Measurements from ENCODE around the gene SPOCK3.
"Not testable (repeated sequence)": the region's sequence is repeated elsewhere in the genome, so short reads cannot be mapped to it uniquely, and the experiment has no call there.

The SPOCK3 gene

DNA sequence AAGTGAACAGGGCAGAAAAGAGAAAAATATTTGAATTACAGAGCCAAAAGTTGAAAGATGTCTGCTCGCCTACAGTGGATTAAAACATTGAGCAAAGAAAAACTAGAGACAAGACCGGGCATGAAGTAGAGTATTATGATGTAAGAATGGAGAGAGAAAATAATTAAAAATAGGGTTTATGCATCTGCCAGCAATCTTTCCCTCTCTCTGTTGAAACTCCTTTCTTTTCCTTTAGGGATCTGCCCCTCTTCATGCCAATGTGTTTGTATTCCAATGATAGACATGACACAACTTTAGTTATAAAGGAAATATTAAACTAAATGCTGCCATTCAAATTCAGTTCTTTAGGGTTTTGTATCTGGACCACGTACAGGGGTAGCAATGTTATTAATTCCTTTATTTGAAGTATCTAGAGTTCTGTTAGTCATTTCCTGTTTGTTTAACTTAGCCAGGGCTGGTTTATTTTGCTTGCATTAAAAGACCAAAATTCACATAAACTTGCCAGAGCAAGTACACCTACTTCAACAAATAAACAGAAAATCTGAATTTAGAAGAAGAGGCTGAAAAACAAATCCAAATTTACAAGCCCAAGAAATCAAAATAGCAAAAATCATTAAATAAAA is 202.6 kb downstream of the SPOCK3 start:
- DNase-seq = no peak

DNA sequence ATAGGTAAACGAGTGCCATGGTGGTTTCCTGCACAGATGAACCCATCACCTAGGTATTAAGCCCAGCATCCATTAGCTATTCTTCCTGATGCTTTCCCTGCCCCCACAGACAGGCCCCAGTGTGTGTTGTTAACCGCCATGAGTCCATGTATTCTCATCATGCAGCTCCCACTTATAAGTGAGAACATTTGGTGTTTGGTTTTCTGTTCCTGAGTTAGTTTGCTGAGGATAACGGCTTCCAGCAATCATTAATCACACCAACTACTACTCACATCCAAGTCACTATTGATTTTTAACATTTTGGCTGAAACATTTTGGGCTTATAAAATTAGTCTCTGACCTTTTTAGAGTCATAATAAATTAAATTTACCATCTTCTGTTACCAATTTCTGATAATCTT is 205.3 kb downstream of the SPOCK3 start:
- no peak for DNase-seq

DNA sequence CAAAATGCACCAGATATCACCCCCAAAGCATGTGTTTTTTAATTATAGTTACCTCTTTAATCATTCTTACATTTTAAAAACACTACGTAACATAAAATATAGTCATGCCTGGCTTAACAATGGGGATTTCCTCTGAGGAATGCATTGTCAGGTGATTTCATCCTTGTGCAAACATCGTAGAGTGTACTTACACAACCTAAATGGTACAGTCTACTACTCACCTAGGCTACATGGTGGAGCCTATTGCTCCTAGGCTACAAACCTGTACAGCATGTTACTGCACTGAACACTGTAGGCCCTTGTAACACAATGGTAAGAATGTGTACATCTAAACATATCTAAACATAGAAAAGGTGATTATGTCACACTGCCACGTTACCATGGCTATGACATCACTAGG is 208.6 kb downstream of the SPOCK3 start:
- no peak for DNase-seq

DNA sequence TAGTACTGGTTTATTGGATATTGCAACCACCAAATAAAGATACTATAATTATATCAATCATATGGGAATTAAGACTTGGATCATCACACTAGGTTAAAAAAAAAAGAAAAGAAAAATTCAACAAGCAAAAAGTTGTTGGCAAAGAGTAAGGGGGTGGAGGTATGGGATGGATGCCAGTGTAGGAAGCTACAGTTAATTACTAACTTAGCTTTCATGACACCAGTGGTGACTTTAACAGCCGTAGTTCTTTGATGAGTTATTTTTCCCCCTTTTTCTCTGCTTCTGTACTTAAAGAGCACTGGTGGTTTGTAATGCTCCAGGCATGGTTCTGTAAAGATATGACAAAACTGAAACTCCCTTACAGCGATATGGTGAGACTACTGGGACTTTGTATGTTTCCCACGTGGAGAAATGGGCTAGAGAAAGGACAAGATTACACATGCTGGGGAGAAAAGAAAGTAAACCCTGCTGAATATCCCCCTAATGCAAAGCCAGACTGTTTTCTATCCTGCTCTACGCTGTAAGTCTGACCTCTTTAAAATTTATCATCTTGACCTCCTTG is 210.8 kb downstream of the SPOCK3 start:
- no peak for DNase-seq

DNA sequence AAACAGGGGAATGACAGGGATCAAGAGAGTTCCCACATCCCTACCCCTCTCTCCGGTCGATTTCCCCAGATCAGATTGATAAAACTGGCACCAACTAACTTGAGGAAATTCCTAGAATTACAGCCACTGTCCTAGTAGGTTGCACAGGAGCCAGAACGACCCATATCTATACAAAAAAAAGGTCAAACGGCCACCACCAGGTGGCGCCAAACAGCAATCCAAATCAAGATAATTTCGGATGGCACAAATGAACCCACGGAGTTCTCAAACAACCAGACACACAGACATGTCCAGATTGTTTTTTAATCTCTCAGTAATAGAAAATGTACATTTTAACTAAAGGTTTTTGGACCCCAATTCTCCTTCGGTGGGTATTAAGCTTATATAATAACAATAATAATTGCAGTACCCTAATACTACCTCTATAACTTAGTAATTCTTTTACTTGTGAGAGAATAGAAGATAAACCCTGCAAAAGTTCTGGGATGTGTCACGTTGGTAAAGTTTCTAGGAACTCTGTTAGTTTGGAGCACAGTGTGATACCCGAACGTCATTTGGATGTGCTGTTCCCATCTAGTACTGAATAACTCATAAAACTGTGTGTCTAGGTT is 212.6 kb downstream of the SPOCK3 start:
- peak; percentile 6 for DNase-seq

DNA sequence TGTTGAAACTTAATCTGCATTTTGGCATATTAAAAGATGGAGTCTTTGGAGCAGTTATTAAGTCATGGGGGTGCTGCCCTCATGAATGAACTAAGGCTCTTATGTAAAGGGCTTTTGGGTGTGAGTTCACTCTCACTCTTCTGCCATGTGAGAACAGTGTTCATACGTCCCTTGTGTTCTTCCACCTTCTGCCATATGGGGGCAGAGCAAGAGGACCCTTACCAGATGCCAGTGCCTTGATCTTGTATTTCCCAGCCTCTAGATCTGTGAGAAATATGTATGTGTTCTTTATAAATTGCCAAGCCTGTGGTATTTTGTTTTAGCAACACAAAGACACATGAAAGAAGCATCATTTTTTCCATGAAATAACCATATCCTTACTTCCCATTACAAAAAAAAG is 213.9 kb downstream of the SPOCK3 start:
- DNase-seq = no peak

DNA sequence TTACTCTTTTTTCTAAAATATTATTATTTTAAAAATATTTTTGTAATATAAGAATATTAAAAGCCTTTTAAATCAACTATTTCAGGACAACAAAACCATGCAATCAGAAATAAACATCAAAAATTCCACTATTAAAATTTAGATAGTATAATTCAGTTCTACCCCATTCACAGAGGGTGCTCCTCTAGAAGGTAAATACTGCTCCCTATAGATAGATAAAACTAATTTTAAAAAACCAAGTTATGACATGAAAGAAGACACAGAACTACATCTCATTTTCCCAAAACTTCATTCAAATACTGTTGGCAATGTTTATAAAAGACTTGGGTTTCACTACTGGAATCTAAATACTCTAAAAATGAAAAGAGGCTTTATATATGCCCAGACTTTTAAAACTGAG is 219.3 kb downstream of the SPOCK3 start:
- DNase-seq = no peak

DNA sequence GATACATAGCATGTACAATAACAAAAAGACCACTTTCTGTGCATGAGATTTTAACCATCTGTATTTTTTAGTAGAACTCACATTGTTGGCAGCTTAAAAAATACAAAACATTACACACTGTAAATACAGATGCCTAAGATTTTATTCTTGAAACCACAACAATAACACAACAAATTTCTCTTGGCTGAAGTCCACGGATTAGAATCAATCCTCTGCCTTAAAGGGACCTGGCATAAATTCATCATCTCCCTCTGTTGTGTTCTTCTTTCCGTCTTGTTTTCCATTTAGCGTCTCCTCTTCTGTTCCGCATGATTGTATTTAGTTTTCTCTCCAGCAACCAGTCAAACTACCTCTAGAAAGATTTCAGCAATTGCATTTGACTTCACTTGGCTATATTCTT is 231.0 kb downstream of the SPOCK3 start:
- DNase-seq = no peak

DNA sequence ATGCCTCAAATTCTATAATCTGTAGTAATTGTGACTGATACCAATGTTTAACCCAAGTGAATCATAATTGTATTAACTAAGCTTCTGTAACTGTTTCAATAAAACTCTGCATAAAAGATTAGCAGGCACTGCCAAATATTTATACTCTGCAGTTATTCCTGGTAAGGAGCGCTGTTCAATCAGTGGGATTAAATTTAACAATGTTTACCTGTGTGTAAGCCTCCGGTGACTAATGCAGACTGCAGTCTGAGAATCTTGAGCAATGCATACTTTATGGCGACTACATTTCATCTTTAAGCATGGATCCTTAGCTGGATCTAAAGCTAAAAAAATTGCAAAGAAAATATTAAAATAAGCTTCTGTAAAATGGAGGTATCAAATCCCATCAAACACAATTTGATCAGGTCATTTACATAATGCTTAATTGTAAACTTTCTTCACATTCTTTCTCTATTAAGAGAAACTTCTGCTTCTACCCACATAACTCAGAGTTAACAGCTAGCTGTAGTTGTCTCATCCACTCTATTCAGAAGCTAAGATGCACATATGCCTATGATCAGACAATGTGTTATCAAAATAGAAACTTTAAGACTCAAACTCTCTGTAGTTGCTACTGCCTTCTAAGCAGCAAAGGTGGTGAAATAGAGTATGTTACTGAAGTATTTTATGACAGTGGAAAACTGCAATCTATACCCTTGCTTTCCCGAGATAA is 234.0 kb downstream of the SPOCK3 start:
- no peak for DNase-seq

DNA sequence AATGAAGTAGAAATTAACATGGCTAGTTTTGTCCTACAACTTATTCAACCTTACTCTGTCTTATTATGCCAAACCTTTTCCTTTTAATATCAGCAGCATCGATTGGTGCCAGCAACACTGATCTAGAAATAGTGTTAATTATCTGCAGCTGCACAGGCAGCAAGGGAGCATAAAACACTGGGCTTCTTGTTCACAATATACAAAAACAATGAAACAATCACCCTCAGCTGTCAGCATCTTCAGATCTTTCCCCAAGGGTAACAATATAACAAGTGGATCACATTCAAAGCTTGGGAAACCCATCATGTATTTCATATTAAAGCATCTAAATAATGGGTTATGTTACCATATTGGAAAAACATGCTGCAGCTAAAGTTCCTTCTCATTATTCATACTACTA is 238.1 kb downstream of the SPOCK3 start:
- DNase-seq = no peak

DNA sequence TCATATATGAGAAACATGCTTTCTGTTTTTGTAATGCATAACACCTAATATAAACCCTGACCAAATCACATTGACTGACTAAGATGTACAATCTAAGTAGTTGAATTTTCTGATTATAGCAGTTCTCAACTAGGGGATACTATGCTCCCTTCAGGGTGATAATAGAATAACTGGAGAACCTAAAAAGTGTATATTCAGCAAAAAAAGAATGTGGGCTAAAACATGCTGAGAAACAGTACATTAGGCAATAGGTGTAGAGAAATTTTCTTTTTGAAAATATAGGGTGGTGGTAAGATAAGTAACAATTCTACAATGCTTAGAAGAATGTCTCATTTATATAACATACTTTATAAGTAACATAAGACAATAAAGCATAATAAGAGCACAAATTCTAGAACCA is 239.6 kb downstream of the SPOCK3 start:
- DNase-seq = no peak

DNA sequence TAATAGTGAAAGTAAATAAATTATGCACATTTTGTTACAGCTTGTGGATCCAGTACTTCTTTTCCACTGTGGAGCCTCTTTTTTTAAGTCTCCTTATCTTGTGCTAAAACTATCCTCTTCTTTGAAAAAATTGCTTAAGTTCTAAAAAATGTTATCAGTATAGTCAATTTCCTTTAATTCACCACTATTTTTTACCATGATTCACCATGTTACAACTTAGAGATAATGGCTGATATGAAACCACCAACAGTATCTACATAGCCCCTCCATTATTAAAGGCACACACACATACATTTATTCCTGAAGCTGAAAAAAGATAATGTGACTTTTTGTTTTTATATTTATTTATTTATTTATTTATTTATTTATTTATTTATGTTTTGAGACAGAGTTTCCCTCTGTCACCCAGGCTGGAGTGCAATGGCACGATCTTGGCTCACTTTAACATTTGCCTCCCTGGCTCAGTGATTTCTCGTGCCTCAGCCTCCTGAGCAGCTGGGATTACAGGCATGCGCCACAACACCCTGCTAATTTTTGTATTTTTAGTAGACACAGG is 243.2 kb downstream of the SPOCK3 start:
- no peak for DNase-seq

DNA sequence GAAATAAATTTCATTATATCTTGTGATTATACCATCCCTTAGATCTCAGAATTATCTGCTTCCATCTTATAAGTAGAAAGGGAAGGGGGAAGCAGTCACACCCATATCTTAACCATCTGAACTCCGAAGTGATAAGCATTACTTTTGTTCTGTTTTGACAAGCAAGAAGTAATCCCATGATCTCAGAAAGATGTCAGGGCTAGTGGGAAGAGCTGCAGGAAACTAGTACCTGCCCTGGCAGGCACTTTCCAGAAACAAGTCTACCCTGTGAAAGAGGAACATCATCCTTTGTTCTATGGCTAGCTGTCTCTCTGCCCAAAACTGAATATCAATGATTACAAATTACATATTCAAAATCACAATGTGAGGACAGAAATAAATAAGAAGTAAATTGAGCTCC is 244.4 kb downstream of the SPOCK3 start:
- DNase-seq = no peak

DNA sequence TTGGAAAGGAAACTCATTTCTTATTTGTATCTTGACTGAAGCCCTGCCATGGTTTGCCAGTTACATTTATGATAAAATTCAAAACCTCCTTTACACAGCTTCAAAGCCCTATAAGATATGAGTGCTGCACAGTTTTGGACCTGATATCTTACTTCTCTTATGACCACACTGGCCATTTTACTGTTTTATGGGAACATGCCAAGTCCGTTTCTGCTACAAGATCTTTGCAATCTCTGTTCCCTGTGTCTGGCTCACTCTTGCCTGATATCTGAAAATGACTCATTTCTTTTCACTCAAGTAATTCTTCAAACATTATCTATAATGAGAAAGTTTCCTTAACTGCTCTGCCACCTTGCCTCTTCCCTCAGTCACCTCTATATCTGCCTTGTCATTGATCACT is 247.3 kb downstream of the SPOCK3 start:
- DNase-seq = no peak

DNA sequence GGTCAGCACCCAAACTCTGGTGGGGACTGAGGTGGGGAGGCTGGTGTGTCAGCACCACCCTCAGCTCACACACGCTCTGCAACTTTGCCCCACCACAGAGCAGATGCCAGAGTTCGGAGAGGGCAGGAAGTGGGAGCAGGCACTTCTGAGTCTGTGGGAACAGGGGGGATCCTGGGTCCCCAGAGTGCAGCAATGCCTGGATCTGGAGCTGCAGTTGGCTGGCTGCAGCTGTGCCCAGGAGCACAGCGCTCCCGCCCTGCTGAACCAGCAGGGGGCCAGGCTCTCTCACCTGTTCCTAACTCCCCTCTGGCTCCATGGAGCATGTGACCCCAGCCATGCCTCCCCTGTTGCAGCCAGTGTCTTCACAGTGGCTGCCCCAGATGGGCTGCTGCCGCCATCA is 252.4 kb downstream of the SPOCK3 start:
- no peak for DNase-seq

DNA sequence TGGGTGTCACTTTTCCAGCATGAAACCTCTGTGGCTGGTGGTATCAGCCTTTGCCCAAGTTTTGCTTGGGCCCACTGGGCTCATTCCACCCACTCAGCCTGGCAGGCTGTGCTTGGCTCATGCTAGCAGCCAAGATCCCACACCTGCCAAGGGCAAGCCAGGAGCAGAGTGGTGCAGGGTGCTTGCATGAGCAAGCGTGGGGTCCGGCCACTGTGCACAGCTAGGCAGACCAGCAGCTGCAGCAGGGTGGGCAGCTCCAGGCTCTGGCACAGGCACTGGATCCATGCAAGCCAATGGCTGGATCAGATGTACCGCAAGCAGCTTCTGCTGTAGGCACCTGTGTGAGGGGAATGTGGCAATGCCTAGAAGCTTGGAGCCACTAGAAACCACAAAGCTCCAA is 253.9 kb downstream of the SPOCK3 start:
- DNase-seq = no peak

DNA sequence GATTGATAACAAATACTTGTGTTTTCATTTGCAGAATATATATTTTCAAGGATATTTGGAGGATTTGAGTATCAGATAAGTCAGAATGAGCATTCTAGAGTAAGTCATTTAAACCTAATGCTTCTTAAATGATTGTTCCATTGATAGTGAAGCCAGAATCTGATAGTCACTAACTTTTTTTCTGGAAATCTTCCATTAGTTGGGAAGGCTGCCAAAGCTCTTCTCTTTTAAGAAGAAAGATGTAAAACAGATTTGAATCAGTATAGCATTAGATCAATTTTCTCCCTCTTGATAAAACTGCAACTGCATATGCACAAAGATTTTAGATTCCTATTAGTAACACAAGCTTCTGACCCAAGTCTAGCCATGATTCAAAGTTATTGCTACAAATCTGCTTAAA is 256.7 kb downstream of the SPOCK3 start:
- no peak for DNase-seq

DNA sequence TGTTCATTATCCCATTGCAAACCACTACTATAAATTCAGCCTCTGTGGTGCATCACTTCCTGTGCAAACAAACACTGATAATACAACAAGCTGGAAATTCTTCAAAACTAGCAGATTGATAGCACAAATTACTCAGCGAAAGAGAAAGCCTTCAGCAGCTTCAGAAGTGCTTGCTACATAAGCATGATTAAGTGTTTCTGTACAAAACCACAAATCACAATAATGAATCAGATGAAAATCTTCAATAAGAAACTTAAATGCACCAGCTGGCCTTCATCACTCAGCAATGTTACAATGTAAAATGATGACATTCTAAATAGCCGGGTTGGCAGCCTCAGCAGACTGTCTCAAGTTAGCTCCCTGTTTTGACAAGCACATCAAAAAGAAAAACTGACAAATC is 262.2 kb downstream of the SPOCK3 start:
- no peak for DNase-seq

DNA sequence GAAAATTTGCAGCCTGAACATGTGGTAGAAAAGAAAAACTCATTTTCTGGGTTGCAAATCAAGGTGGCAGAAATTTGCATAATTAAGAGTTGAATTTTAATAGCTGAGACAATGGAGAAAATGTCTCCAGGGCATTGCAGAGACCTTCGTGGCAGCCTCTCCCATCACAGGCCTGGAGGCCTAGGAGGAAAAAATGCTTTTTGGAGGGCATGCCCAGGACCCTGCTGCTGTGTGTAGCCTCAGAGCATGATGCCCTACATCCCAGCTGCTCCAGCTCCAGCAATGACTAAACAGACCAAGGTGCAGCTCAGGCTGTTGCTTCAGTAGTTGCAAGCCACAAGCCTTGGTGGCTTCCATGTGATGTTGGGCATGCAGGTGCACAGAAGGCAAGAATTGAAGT is 266.1 kb downstream of the SPOCK3 start:
- not testable (repeated sequence) for DNase-seq

DNA sequence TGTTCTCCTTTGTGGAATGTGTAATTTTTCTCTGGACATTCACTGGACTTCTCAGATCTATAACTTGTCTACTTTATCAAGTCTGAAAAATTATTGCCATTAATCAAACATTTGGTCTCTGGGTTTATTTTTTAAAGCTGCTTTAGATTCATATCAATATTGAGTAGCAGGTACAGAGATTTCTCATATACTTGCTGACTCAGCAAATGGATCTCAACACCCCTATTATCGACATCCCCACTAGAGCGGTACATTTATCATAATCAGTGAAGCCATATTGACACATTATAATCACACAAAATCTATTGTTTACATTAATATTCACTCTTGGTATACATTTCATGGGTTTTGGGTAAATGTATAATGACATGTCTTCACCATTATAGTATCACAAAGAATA is 268.7 kb downstream of the SPOCK3 start:
- DNase-seq = no peak

DNA sequence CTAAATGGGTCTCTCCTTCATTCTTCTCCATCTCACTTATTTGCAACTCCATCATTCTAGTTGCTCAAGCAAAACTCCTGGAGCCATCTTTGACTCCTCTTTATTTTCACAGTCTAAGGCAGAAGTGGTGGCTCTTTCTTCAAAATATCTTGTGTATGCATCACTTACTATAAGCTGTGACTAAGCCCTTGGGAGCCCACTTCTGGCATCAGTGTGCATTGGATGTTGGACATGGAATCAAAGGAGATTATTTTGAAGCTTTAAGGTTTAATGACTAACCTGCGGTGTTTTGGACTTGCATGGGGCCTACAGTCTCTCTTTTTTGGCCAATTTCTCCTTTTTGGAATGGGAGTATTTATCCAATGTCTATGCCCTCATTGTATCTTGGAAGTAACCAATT is 276.8 kb downstream of the SPOCK3 start:
- no peak for DNase-seq

DNA sequence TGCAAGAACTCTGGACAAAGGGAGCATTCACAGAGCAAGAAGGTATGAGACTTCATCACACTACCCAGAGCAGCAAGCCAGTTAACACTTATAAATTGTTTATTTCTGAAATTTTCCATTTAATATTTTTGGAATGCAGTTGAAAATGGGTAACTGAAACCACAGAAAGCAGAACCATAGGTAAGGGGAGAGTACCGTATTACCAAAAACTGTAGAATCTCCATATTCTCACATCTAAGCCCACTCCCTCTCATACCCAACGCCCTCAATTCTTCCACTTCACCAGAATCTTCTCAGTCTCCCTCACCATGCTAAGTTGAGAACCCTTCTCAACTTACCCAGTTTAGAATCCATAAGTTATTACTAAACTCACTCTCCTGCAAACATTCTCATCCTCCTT is 277.8 kb downstream of the SPOCK3 start:
- no peak for DNase-seq

DNA sequence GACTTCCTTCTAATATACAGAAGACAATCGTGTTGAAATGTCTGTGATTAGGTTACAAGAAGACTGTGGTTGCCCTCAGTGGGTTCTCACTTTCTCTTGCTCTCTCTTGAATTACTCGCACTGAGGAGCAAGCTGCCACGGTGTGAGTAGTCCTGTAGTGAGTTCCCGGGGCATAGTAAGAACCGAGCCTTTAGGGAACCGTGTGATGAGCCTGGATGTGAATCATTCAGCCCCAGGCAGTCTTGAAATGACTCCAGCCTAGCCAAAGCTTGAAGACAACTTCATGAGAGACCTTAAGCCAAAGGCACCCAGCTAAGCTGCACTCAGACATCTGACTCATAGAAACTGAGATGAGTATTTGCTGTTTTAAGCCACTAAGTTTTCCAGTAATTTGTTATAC is 292.7 kb downstream of the SPOCK3 start:
- no peak for DNase-seq

DNA sequence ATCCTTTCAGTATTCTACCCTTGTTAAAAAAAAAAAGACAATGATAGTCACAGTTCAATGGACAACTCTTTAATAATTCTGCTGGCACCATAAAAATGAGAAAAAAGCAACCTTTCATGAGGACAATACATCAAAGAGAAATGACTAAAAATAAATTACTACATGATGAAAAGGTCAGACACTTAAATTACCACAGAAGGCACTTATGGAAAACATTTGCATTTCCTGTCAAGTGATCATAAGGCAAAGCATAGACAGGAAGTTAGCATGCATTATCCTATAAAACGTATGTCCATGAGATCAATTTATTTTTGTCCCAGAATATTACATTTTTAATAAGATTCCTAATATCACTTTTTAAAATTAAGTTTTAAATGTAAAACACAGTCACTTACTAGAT is 303.8 kb downstream of the SPOCK3 start:
- DNase-seq = no peak
